ENCODE results near the gene ATG3. TPM values are rescaled to one million over a fixed set of nuclear protein-coding genes. Genes with fewer than 3 reads are reported as not detected.

Gene ATG3
- total RNA-seq, 6 experiments from 2014 or later = 19.9 to 57.8 (median 27.1) TPM

DNA sequence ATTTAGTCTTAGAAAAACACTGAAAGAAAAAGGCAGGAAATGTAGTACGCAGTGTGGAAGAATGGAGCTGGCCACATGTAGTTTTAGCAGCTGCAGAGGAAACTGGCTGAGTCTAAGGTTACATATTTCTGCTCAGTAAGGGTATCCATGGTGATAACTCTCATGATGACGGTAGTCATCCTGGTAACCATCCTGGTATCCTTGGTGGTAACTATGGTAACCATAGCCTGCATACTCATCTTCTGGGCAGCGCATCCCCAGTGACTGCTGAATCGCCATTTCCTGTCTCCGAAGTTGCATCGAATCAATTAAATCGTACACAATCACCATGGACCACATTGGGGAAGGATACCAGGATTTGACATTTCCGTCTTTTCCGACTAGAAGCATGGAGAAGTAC lies 43.5 kb upstream of the ATG3 start:
- no peaks in the 10 kb centered on the region for H3K9me3 ChIP-seq
- 66% methylated on average over 6 of the region's 9 CpGs for WGBS (ENCODE audit: insufficient coverage, low coverage, low lambda C conversion rate, missing lambda C conversion rate)
- no peaks in the 10 kb centered on the region for H3K36me3 ChIP-seq
- H3K27me3 ChIP-seq = no peaks in the 10 kb centered on the region
- TF ChIP-seq POLR2A (IDR thresholded peaks at IDR 0.05) = no peak
- TF ChIP-seq, protein P1, sequence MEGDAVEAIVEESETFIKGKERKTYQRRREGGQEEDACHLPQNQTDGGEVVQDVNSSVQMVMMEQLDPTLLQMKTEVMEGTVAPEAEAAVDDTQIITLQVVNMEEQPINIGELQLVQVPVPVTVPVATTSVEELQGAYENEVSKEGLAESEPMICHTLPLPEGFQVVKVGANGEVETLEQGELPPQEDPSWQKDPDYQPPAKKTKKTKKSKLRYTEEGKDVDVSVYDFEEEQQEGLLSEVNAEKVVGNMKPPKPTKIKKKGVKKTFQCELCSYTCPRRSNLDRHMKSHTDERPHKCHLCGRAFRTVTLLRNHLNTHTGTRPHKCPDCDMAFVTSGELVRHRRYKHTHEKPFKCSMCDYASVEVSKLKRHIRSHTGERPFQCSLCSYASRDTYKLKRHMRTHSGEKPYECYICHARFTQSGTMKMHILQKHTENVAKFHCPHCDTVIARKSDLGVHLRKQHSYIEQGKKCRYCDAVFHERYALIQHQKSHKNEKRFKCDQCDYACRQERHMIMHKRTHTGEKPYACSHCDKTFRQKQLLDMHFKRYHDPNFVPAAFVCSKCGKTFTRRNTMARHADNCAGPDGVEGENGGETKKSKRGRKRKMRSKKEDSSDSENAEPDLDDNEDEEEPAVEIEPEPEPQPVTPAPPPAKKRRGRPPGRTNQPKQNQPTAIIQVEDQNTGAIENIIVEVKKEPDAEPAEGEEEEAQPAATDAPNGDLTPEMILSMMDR (IDR thresholded peaks at IDR 0.05) = no peak
- H3K4me1 ChIP-seq = no peaks in the 10 kb centered on the region
- DNase-seq (no peak), ATAC-seq (peak in 3 of 4 donors; percentile 38 to 75 (median 59))
- H3K4me3 ChIP-seq = no peak overlapping the region
- H3K27ac ChIP-seq = no peak overlapping the region
- intact Hi-C loops (cut with DNase I) = no loop called here

GRCh38 chr3:112604536-112604935 lies 42.8 kb upstream of the ATG3 start:
- DNase-seq = no peak
- no peak overlapping the region for H3K4me3 ChIP-seq
- intact Hi-C loops (cut with DNase I) = no loop called here

DNA sequence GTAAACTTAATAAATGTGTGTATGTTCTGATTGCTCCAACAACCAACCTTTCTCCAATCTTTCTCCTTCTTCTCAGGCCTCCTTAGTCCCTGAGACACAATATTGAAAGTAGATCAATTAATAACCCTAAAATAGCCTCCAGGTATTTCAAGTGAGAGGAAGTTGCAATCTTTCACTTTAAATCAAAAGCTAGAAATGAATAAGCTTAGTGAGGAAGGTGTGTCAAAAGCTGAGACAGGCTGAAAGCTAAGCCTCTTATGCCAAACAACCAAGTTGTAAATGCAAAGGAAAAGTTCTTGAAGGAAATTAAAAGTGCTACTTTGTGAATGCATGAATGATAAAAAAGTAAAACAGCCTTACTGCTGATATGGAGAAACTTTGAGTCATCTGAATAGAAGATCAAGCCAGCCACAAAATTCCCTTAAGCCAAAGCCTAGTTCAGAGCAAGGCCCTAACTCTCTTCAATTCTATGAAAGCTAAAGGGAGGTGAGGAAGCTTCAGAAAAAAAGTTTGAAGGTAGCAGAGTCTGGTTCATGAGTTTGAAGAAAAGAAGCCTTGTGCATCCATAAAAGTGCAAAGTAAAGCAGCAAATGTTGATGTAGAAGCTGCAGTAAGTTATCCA lies 40.6 kb upstream of the ATG3 start:
- Histone ChIP-seq H3K27ac (no peak overlapping the region), H3K27me3 (no peaks in the 10 kb centered on the region), H3K4me1 (no peaks in the 10 kb centered on the region), H3K4me3 (no peak overlapping the region), H3K36me3 (no peaks in the 10 kb centered on the region), H3K9me3 (no peaks in the 10 kb centered on the region)
- intact Hi-C loops (cut with DNase I) = no loop called here
- DNase-seq = no peak
- no peak for TF ChIP-seq POLR2A (IDR thresholded peaks at IDR 0.05)
- TF ChIP-seq, protein P1 (IDR thresholded peaks at IDR 0.05) = no peak
- ATAC-seq = no peak

More at GRCh38 chr3:112604536-112604935, 42.8 kb upstream of the ATG3 start:
- ATAC-seq = peak in 2 of 4 donors; percentile 34 to 53
- 29% methylated on average over 4 of the region's 4 CpGs for WGBS (ENCODE audit: insufficient coverage, low coverage, low lambda C conversion rate, missing lambda C conversion rate)
- TF ChIP-seq POLR2A (IDR thresholded peaks at IDR 0.05) = no peak
- TF ChIP-seq, protein P1 (IDR thresholded peaks at IDR 0.05) = no peak
- H3K36me3 ChIP-seq = no peaks in the 10 kb centered on the region
- no peak overlapping the region for H3K27ac ChIP-seq
- no peaks in the 10 kb centered on the region for H3K9me3 ChIP-seq
- H3K27me3 ChIP-seq = no peaks in the 10 kb centered on the region
- H3K4me1 ChIP-seq = no peaks in the 10 kb centered on the region

- TF ChIP-seq, protein P1 (IDR thresholded peaks at IDR 0.05) = no peak
- no peak for TF ChIP-seq POLR2A (IDR thresholded peaks at IDR 0.05)
- no peaks in the 10 kb centered on the region for H3K9me3 ChIP-seq
- H3K4me3 ChIP-seq = no peak overlapping the region
- no peak for ATAC-seq
- DNase-seq = no peak
- no peaks in the 10 kb centered on the region for H3K4me1 ChIP-seq
- intact Hi-C loops (cut with DNase I) = no loop called here
- no peaks in the 10 kb centered on the region for H3K27me3 ChIP-seq
- no peak overlapping the region for H3K27ac ChIP-seq
- no peaks in the 10 kb centered on the region for H3K36me3 ChIP-seq
These were observed 37.0 kb upstream of the ATG3 start for GRCh38 chr3:112598731-112599130.

DNA sequence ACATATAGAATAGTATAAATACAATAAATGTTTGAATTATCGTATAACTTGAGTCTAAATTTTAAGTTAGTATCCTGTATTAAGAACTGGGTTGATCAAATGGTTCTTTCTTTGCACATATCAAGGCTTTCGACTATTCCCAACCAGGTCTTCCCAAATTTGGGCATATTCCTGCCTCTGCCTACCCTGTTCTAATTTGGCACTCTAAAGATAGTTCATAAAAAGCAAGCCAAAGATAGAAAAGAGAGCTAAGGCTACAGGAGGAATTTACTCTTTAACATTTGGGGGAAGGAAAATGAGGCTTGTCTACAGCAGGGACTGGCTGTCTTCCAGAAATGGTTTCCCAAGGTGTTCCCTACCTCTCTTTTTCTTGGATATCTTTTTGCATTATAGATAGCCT lies 36.2 kb upstream of the ATG3 start:
- no peak for ATAC-seq
- no peak for TF ChIP-seq POLR2A (IDR thresholded peaks at IDR 0.05)
- TF ChIP-seq, protein P1 (IDR thresholded peaks at IDR 0.05) = no peak
- H3K4me1 ChIP-seq = no peaks in the 10 kb centered on the region
- 91% methylated on average over 2 of the region's 2 CpGs for WGBS (ENCODE audit: insufficient coverage, low coverage, low lambda C conversion rate, missing lambda C conversion rate)
- intact Hi-C loops (cut with DNase I) = no loop called here
- H3K4me3 ChIP-seq = no peak overlapping the region
- H3K9me3 ChIP-seq = no peaks in the 10 kb centered on the region
- no peak overlapping the region for H3K27ac ChIP-seq
- no peaks in the 10 kb centered on the region for H3K27me3 ChIP-seq
- no peaks in the 10 kb centered on the region for H3K36me3 ChIP-seq
- no peak for DNase-seq
